Adrenal gland (tissue), 12 donors: ENCODE measurements around the gene TLR8. TPM values are rescaled to one million over a fixed set of nuclear protein-coding genes. Genes with fewer than 3 reads are reported as not detected.
A peak's percentile ranks its signal among the peaks of the same experiment; 100 is the strongest.

Experiments used
- DNase-seq, 7 donors: peaks; one replicate each; pipeline ENCODE4 v3.0.0-alpha.2; 2019 to 2020
- H3K27ac ChIP-seq, 5 donors: fragments of 200-600 bp; sonication (generic) in 4 of 5; 1 replicate in 3 of 5; 2 replicates in 2 of 5; pipeline versions ENCODE4 v1.5.1 to v1.8.0; 2016 to 2020; ENCODE audit warnings: mild to moderate bottlenecking in 1 of 5
- H3K27me3 ChIP-seq: fragments of 200-600 bp; 2 replicates; pipeline ENCODE4 v1.8.0; 2021
- H3K36me3 ChIP-seq, 2 donors: fragments of 200-600 bp; replicated peaks in 1 of 2; 1 replicate in 1 of 2; 2 replicates in 1 of 2; pipeline versions ENCODE4 v1.5.1 to v1.8.0; 2018 to 2022
- H3K4me1 ChIP-seq, 2 donors: fragments of 200-600 bp; replicated peaks in 1 of 2; 1 replicate in 1 of 2; 2 replicates in 1 of 2; pipeline versions ENCODE4 v1.5.1 to v1.8.0; 2018 to 2021
- H3K4me3 ChIP-seq, 4 donors: fragments of 200-600 bp; sonication (generic) in 3 of 4; one replicate each; pipeline ENCODE4 v1.5.1; 2016 to 2018
- H3K9me3 ChIP-seq, 3 donors: fragments of 200-600 bp; sonication (generic) in 1 of 3; replicated peaks in 1 of 3; 1 replicate in 2 of 3; 2 replicates in 1 of 3; pipeline versions ENCODE4 v1.5.1 to v1.8.0; 2016 to 2021
- CTCF ChIP-seq, 6 experiments: fragments of 450-650 bp in 4 of 6; fragments of 200-600 bp in 2 of 6; sonication (generic) in 1 of 6; IDR thresholded peaks; 1 replicate in 5 of 6; 2 replicates in 1 of 6; pipeline versions ENCODE4 v1.5.1 to v1.8.0; 2016 to 2021; ENCODE audit warnings: antibody characterized with exemption in 6 of 6, mild to moderate bottlenecking in 2 of 6, moderate library complexity in 1 of 6
- POLR2A ChIP-seq, 2 donors: fragments of 450-650 bp; IDR thresholded peaks; one replicate each; pipeline ENCODE4 v1.6.1; 2017; ENCODE audit warnings: antibody characterized with exemption in 2 of 2, mild to moderate bottlenecking in 2 of 2, moderate library complexity in 1 of 2
- WGBS, 4 donors: extraction: QIAGEN DNeasy Blood & Tissue Kit in 2 of 4; methylation state at CpG; one replicate each; pipeline versions ENCODE4 v1.1.5 to v1.1.7; 2013 to 2017; 5-methylcytosine and 5-hydroxymethylcytosine counted together
- intact Hi-C, 2 donors: fragments of 100-400 bp; cut with DNase I; formaldehyde crosslinking; loops; one replicate each; pipeline versions ENCODE4 v1.14.1 to v1.15.0; 2022 to 2023
- polyA plus RNA-seq, 3 donors: library from polyadenylated mRNA; stranded (reverse); fragments of 200-250 nt in 2 of 3; fragments of 350-450 nt in 1 of 3; fragmentation: Illumina TruSeq in 1 of 3; extraction: RNeasy Lipid Tissue Mini Kit (QIAGEN cat#74804) in 1 of 3; gene quantifications; one replicate each; pipeline ENCODE4 v1.2.3, GENCODE V29; 2013 to 2014
- total RNA-seq, 9 donors: library from RNA; depleted of rRNA in 4 of 9; stranded (reverse); fragments of >200 nt in 4 of 9; fragments of 120-200 nt in 1 of 9; fragmentation: NEBNext Ultra II Directional in 1 of 9; extraction: Animal tissue kit (Norgen Biotek cat#: 25700) in 1 of 9; gene quantifications; one replicate each; pipeline versions ENCODE4 v1.1.0 to v1.2.4, GENCODE V29; 2013 to 2023
- donor health status: healthy with polysubstance abuse.
- donor health status: Bipolar disorder and iron deficiency.
- donor health status: DM: yes; HTN: yes; CAD: no.
- donor health status: DM: no; HTN: no; CAD: no.
- donor health status: DM: no; HTN: no; CAD: no.
- donor health status: DM: yes; HTN: yes; CAD: no.

The TLR8 gene
- total and polyA plus RNA-seq, 12 donors: 0.10 to 5.6 (median 1.9) TPM; not detected in 1

GRCh38 chrX:12955882-12956703 is 49.7 kb downstream of the TLR8 start:
- peak; percentile 39 to 75 (median 53) for DNase-seq
- Histone ChIP-seq H3K27me3 (no peaks in the 10 kb centered on the region), H3K9me3 (no peaks in the 10 kb centered on the region), H3K4me1 (peaks cover 0 to 15% of the 10 kb centered on the region in 2 donors), H3K4me3 (no peak overlapping the region), H3K27ac (peak overlapping the region; percentile 21 to 88 (median 53)), H3K36me3 (no peaks in the 10 kb centered on the region)
- TF ChIP-seq POLR2A (IDR thresholded peaks at IDR 0.05) (no peak), CTCF (IDR thresholded peaks at IDR 0.05) (no peak)
- intact Hi-C loops: no loop called here
- 50 to 90% (median 63%) methylated on average over 8 to 20 of the region's 20 CpGs for WGBS, 4 donors

- DNase-seq: peak in 1 of 7 donors; percentile 20
- TF ChIP-seq POLR2A (IDR thresholded peaks at IDR 0.05): no peak
- TF ChIP-seq CTCF (IDR thresholded peaks at IDR 0.05): no peak
- Histone ChIP-seq H3K4me1 (peaks cover 0 to 15% of the 10 kb centered on the region in 2 donors), H3K27me3 (no peaks in the 10 kb centered on the region), H3K36me3 (no peaks in the 10 kb centered on the region), H3K27ac (peak overlapping the region; percentile 21 to 88 (median 53)), H3K4me3 (no peak overlapping the region), H3K9me3 (no peaks in the 10 kb centered on the region)
- WGBS, 4 donors: 58 to 82% (median 69%) methylated on average over 6 to 8 of the region's 8 CpGs
- intact Hi-C loops: no loop called here
Observed at GRCh38 chrX:12956704-12957534, 50.5 kb downstream of the TLR8 start.

- no peak for DNase-seq
- Histone ChIP-seq H3K4me3 (no peak overlapping the region), H3K27ac (no peak overlapping the region), H3K9me3 (no peaks in the 10 kb centered on the region), H3K36me3 (no peaks in the 10 kb centered on the region), H3K27me3 (no peaks in the 10 kb centered on the region), H3K4me1 (peaks cover 0 to 15% of the 10 kb centered on the region in 2 donors)
- TF ChIP-seq POLR2A (IDR thresholded peaks at IDR 0.05): no peak
- TF ChIP-seq CTCF (IDR thresholded peaks at IDR 0.05): no peak
- WGBS, 4 donors: 54 to 81% (median 70%) methylated on average over 5 of the region's 5 CpGs
- intact Hi-C loops: no loop called here
Observed at GRCh38 chrX:12958059-12958458, 51.6 kb downstream of the TLR8 start.

GRCh38 chrX:12958461-12958860 is 52.0 kb downstream of the TLR8 start:
- WGBS, 4 donors: 80 to 88% (median 87%) methylated on average over 4 of the region's 4 CpGs
- no peak for DNase-seq
- Histone ChIP-seq H3K4me3 (no peak overlapping the region), H3K9me3 (no peaks in the 10 kb centered on the region), H3K27me3 (no peaks in the 10 kb centered on the region), H3K4me1 (peaks cover 0 to 15% of the 10 kb centered on the region in 2 donors), H3K36me3 (no peaks in the 10 kb centered on the region), H3K27ac (no peak overlapping the region)
- intact Hi-C loops: no loop called here
- TF ChIP-seq POLR2A (IDR thresholded peaks at IDR 0.05) (no peak), CTCF (IDR thresholded peaks at IDR 0.05) (no peak)
